HG03342 (cell line): ENCODE measurements around the gene MAD1L1.
"Not testable (repeated sequence)": the region's sequence is repeated elsewhere in the genome, so short reads cannot be mapped to it uniquely, and the experiment has no call there.

ENCODE experiments used
- ATAC-seq: cut with Tn5 transposase; IDR thresholded peaks from one replicate; pipeline ENCODE4 v1.9.1; 2021; ENCODE audit warnings: mild to moderate bottlenecking, moderate library complexity; ENCODE audit not compliant: unreplicated experiment

The MAD1L1 gene

GRCh38 chr7:1978656-1979590 is 253.8 kb downstream of the MAD1L1 start:
- no peak for ATAC-seq

- no peak for ATAC-seq
These were observed 254.8 kb downstream of the MAD1L1 start for GRCh38 chr7:1977876-1978441.

GRCh38 chr7:1977059-1977875 is 255.5 kb downstream of the MAD1L1 start:
- no peak for ATAC-seq

- ATAC-seq = not testable (repeated sequence)
These were observed 256.2 kb downstream of the MAD1L1 start for GRCh38 chr7:1976521-1976920.

GRCh38 chr7:1975581-1975980 is 257.2 kb downstream of the MAD1L1 start:
- ATAC-seq = no peak

GRCh38 chr7:1975179-1975578 is 257.6 kb downstream of the MAD1L1 start:
- ATAC-seq = no peak

- ATAC-seq = no peak
These were observed 258.2 kb downstream of the MAD1L1 start for GRCh38 chr7:1974290-1975101.

GRCh38 chr7:1973321-1974251 is 259.2 kb downstream of the MAD1L1 start:
- no peak for ATAC-seq

GRCh38 chr7:1972744-1973143 is 260.0 kb downstream of the MAD1L1 start:
- no peak for ATAC-seq

GRCh38 chr7:1971946-1972654 is 260.6 kb downstream of the MAD1L1 start:
- no peak for ATAC-seq

- ATAC-seq = no peak
These were observed 261.9 kb downstream of the MAD1L1 start for GRCh38 chr7:1970895-1971294.

GRCh38 chr7:1970285-1970660 is 262.5 kb downstream of the MAD1L1 start:
- not testable (repeated sequence) for ATAC-seq

GRCh38 chr7:1969459-1970284 is 263.1 kb downstream of the MAD1L1 start:
- no peak for ATAC-seq

GRCh38 chr7:1968397-1969111 is 264.2 kb downstream of the MAD1L1 start:
- ATAC-seq = no peak

- ATAC-seq = no peak
These were observed 265.0 kb downstream of the MAD1L1 start for GRCh38 chr7:1967512-1968396.

GRCh38 chr7:1966631-1967200 is 266.0 kb downstream of the MAD1L1 start:
- no peak for ATAC-seq
